Ecto neural progenitor cell (in vitro differentiated cells): ENCODE data around the gene LMBR1L.
"Not testable (repeated sequence)": the region's sequence is repeated elsewhere in the genome, so short reads cannot be mapped to it uniquely, and the experiment has no call there.

Experiments
- DNase-seq: peaks from one replicate; pipeline ENCODE4 v3.0.0-alpha.2; 2018; ENCODE audit warnings: low spot score

LMBR1L gene

GRCh38 chr12:49110464-49111155, at the start of gene LMBR1L:
Gene LMBR1L (minus strand): TSS chr12:49110847. CDS start chr12:49110555, 292 bp downstream.
- DNase-seq = peak; percentile 97

- no peak for DNase-seq
These were observed 49.8 kb upstream of the LMBR1L start for GRCh38 chr12:49160399-49160798.

GRCh38 chr12:49154221-49154620, 43.6 kb upstream of the LMBR1L start:
- DNase-seq = no peak

GRCh38 chr12:49147384-49147783, 36.7 kb upstream of the LMBR1L start:
- DNase-seq = no peak

- no peak for DNase-seq
These were observed 35.8 kb upstream of the LMBR1L start for GRCh38 chr12:49146406-49146805.

- no peak for DNase-seq
These were observed 33.7 kb upstream of the LMBR1L start for GRCh38 chr12:49144384-49144783.

- DNase-seq = no peak
These were observed 28.4 kb upstream of the LMBR1L start for GRCh38 chr12:49138999-49139398.

GRCh38 chr12:49138587-49138986, 27.9 kb upstream of the LMBR1L start:
- DNase-seq = no peak

GRCh38 chr12:49137476-49137875, 26.8 kb upstream of the LMBR1L start:
- no peak for DNase-seq

GRCh38 chr12:49136997-49137396, 26.4 kb upstream of the LMBR1L start:
- DNase-seq = not testable (repeated sequence)

- no peak for DNase-seq
These were observed 22.9 kb upstream of the LMBR1L start for GRCh38 chr12:49133590-49133989.

- no peak for DNase-seq
These were observed 22.4 kb upstream of the LMBR1L start for GRCh38 chr12:49133014-49133413.

- no peak for DNase-seq
These were observed 21.3 kb upstream of the LMBR1L start for GRCh38 chr12:49131894-49132461.

GRCh38 chr12:49131051-49131893, 20.6 kb upstream of the LMBR1L start, which contains the start of gene TUBA1B:
Gene TUBA1B (minus strand): TSS chr12:49131395. CDS start chr12:49131300, 95 bp downstream.
- DNase-seq = peak; percentile 97

- DNase-seq = peak; percentile 97
These were observed 19.8 kb upstream of the LMBR1L start for GRCh38 chr12:49130151-49131050.

- no peak for DNase-seq
These were observed 18.9 kb upstream of the LMBR1L start for GRCh38 chr12:49129332-49130150.

GRCh38 chr12:49127971-49128370, 17.3 kb upstream of the LMBR1L start:
- not testable (repeated sequence) for DNase-seq

- DNase-seq = no peak
These were observed 16.5 kb upstream of the LMBR1L start for GRCh38 chr12:49126852-49127763.

GRCh38 chr12:49121047-49121696, 10.5 kb upstream of the LMBR1L start:
- DNase-seq = peak; percentile 66
